ENCODE measurements around the gene ZMYND8. TPM values are rescaled to one million over a fixed set of nuclear protein-coding genes. Genes with fewer than 3 reads are reported as not detected.
A peak's percentile ranks its signal among the peaks of the same experiment; 100 is the strongest.

The ZMYND8 gene
- total RNA-seq, 1 donor from 2014 or later: 109 TPM

DNA sequence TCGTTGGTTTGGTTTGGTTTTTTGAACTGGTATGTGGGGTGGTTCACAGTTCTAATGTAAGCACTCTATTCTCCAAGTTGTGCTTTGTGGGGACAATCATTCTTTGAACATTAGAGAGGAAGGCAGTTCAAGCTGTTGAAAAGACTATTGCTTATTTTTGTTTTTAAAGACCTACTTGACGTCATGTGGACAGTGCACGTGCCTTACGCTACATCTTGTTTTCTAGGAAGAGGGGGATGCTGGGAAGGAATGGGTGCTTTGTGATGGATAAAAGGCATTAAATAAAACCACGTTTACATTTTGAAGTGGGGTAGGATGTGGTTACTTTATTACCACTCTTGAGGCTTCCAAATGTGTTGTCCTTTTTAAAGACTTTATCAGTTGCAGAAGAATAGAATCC lies 168.0 kb downstream of the ZMYND8 start:
- H3K9me3 Mint-ChIP-seq (ENCODE audit: unreplicated experiment): no peaks in the 10 kb centered on the region
- no peaks in the 10 kb centered on the region for H3K36me3 Mint-ChIP-seq (ENCODE audit: low read depth, unreplicated experiment)
- peaks cover 6% of the 10 kb centered on the region for H3K4me1 Mint-ChIP-seq (ENCODE audit: unreplicated experiment)
- DNase-seq (ENCODE audit: low spot score): no peak
- no peak overlapping the region for H3K27ac Mint-ChIP-seq (ENCODE audit: unreplicated experiment)
- TF ChIP-seq, protein P1, sequence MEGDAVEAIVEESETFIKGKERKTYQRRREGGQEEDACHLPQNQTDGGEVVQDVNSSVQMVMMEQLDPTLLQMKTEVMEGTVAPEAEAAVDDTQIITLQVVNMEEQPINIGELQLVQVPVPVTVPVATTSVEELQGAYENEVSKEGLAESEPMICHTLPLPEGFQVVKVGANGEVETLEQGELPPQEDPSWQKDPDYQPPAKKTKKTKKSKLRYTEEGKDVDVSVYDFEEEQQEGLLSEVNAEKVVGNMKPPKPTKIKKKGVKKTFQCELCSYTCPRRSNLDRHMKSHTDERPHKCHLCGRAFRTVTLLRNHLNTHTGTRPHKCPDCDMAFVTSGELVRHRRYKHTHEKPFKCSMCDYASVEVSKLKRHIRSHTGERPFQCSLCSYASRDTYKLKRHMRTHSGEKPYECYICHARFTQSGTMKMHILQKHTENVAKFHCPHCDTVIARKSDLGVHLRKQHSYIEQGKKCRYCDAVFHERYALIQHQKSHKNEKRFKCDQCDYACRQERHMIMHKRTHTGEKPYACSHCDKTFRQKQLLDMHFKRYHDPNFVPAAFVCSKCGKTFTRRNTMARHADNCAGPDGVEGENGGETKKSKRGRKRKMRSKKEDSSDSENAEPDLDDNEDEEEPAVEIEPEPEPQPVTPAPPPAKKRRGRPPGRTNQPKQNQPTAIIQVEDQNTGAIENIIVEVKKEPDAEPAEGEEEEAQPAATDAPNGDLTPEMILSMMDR (IDR thresholded peaks at IDR 0.05; ENCODE audit: unreplicated experiment): no peak
- peaks cover 5% of the 10 kb centered on the region for H3K27me3 Mint-ChIP-seq (ENCODE audit: unreplicated experiment)
- no peak overlapping the region for H3K4me3 Mint-ChIP-seq (ENCODE audit: unreplicated experiment)

DNA sequence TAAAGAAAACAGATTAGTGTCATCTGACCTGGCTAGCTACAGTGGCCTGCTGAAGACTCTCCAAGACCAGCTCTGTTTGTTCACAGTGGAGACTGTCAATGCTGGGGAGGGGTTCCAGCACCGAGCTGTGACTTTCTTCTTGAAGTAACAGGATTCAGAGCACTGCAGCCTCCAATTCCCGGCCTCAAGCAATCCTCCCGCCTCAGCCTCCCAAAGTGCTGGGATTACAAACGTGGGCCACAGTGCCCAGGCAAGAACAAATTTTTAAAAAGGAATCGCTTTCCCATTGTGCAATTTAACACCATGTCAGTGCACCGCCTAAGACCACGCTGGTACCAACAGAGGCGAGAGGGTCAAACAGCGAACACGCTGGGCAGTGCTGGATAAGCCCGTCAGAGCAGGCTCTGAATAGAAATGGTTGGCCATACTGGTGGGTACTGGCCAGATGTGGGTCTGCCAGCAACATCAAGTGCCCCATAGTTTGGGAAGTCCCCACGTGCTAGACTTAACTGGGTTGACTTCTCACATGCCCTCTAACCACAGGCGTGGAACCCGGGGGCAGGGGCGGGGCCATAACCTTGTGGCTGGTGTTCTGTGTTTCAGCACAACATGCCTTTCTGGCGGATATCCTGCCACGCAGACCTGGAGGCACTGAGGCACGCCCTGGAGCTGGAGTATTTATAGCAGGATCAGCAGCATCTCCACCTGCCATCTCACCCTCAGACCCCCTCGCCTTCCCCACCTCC lies 168.9 kb downstream of the ZMYND8 start:
- Mint-ChIP-seq H3K9me3 (ENCODE audit: unreplicated experiment) (no peaks in the 10 kb centered on the region), H3K4me3 (ENCODE audit: unreplicated experiment) (no peak overlapping the region), H3K4me1 (ENCODE audit: unreplicated experiment) (peaks cover 10% of the 10 kb centered on the region), H3K27ac (ENCODE audit: unreplicated experiment) (peak overlapping the region; percentile 38), H3K27me3 (ENCODE audit: unreplicated experiment) (peaks cover 5% of the 10 kb centered on the region), H3K36me3 (ENCODE audit: low read depth, unreplicated experiment) (no peaks in the 10 kb centered on the region)
- TF ChIP-seq, protein P1 (IDR thresholded peaks at IDR 0.05; ENCODE audit: unreplicated experiment): no peak
- DNase-seq (ENCODE audit: low spot score): no peak

DNA sequence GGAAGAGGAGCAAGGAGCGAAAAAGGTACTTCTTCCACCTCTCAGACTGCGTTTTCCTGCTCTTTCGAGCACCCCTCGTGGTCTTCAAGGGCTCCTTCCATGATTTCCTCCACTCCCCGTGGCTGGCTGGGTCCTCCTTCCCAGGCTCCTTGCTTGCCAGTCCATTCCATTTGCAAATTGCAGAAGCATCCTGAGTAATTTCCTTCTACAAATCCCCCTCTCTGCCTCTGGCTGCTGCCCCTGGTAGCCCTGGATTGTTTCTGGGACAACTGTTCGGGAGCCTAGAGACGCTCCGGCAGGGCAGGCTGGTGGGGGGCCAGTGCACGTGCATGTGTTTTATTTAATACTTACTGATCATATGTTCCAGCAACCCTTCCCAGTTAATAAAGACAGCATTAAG lies 173.1 kb downstream of the ZMYND8 start:
- Mint-ChIP-seq H3K9me3 (ENCODE audit: unreplicated experiment) (no peaks in the 10 kb centered on the region), H3K4me3 (ENCODE audit: unreplicated experiment) (no peak overlapping the region), H3K27ac (ENCODE audit: unreplicated experiment) (no peak overlapping the region), H3K27me3 (ENCODE audit: unreplicated experiment) (peaks cover 4% of the 10 kb centered on the region), H3K4me1 (ENCODE audit: unreplicated experiment) (peaks cover 7% of the 10 kb centered on the region), H3K36me3 (ENCODE audit: low read depth, unreplicated experiment) (no peaks in the 10 kb centered on the region)
- DNase-seq (ENCODE audit: low spot score): no peak
- TF ChIP-seq, protein P1 (IDR thresholded peaks at IDR 0.05; ENCODE audit: unreplicated experiment): no peak

DNA sequence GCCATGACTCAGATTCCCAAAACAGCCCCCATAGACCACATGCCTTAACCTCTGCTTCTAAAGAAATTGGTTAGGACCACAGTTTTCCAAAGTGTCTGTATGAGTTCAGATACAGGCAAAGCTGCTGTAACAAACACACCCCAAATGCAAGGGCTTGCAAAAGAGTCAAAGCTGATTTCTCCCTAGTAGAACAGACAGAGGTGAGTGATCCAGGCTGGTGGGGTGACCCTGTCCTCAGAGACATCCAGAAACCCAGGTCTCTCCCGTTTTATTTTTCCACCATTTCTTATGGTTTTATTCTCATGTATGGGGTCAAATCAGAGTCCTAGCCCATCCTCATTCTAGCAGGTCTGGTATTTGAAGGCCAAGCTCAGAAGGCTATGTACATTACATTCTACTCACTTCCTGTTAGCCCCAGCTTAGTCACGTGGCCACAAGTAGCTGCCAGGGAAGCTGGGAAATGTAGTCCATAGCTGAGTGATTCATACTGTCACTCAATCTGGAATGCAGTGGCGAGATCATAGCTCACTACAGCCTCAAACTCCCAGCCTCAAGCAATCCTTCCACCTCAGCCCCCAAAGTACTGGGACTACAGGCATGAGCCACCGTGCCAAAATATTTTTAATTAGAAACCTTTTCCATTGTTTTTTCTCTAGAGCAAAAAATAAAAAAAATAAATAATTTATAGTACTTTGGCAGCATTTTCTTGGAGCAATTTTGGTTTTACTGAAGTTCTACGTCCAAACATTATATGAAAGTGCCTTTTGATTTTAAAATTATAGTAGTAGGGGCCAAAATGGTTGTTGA lies 175.2 kb downstream of the ZMYND8 start:
- Mint-ChIP-seq H3K27ac (ENCODE audit: unreplicated experiment) (no peak overlapping the region), H3K9me3 (ENCODE audit: unreplicated experiment) (no peaks in the 10 kb centered on the region), H3K4me1 (ENCODE audit: unreplicated experiment) (peaks cover 6% of the 10 kb centered on the region), H3K27me3 (ENCODE audit: unreplicated experiment) (peaks cover 2% of the 10 kb centered on the region), H3K4me3 (ENCODE audit: unreplicated experiment) (no peak overlapping the region), H3K36me3 (ENCODE audit: low read depth, unreplicated experiment) (no peaks in the 10 kb centered on the region)
- TF ChIP-seq, protein P1 (IDR thresholded peaks at IDR 0.05; ENCODE audit: unreplicated experiment): no peak
- no peak for DNase-seq (ENCODE audit: low spot score)

GRCh38 chr20:47179267-47179666 lies 177.2 kb downstream of the ZMYND8 start:
- no peaks in the 10 kb centered on the region for H3K9me3 Mint-ChIP-seq (ENCODE audit: unreplicated experiment)
- H3K36me3 Mint-ChIP-seq (ENCODE audit: low read depth, unreplicated experiment): no peaks in the 10 kb centered on the region
- H3K4me1 Mint-ChIP-seq (ENCODE audit: unreplicated experiment): peaks cover 13% of the 10 kb centered on the region
- H3K27ac Mint-ChIP-seq (ENCODE audit: unreplicated experiment): no peak overlapping the region
- H3K27me3 Mint-ChIP-seq (ENCODE audit: unreplicated experiment): peaks cover 2% of the 10 kb centered on the region
- TF ChIP-seq, protein P1 (IDR thresholded peaks at IDR 0.05; ENCODE audit: unreplicated experiment): no peak
- DNase-seq (ENCODE audit: low spot score): no peak
- no peak overlapping the region for H3K4me3 Mint-ChIP-seq (ENCODE audit: unreplicated experiment)
